GM12892 (cell line): ENCODE data around the gene PTPRH. TPM values are rescaled to one million over a fixed set of nuclear protein-coding genes. Genes with fewer than 3 reads are reported as not detected.

Source experiments
- DNase-seq: peaks from one replicate; pipeline ENCODE4 v3.0.0; 2011; ENCODE audit not compliant: insufficient read length
- FAIRE-seq: peaks from 2 replicates; lab custom pipeline; 2011; peaks lifted over from hg19 to GRCh38; lab: Jason Lieb, UNC
- POLR2A ChIP-seq: IDR thresholded peaks from 2 replicates; pipeline ENCODE4 v1.6.1; 2011; ENCODE audit warnings: low read depth, low read length, control low read depth
- POLR2AphosphoS5 ChIP-seq: IDR thresholded peaks from 2 replicates; pipeline ENCODE4 v1.6.1; 2011; ENCODE audit warnings: low read depth, low read length, control low read depth
- TAF1 ChIP-seq: IDR thresholded peaks from 2 replicates; pipeline ENCODE4 v1.6.1; 2011; ENCODE audit warnings: low read depth, mild to moderate bottlenecking, control low read depth, low read length, borderline replicate concordance
- polyA plus RNA-seq: library from polyadenylated mRNA; unstranded; fragments of >200 nt; gene quantifications from one replicate; pipeline ENCODE4 v1.2.1, GENCODE V29; 2012; ENCODE audit warnings: missing spikeins, inconsistent platforms; ENCODE audit not compliant: missing spikeins

Gene PTPRH, protein sequence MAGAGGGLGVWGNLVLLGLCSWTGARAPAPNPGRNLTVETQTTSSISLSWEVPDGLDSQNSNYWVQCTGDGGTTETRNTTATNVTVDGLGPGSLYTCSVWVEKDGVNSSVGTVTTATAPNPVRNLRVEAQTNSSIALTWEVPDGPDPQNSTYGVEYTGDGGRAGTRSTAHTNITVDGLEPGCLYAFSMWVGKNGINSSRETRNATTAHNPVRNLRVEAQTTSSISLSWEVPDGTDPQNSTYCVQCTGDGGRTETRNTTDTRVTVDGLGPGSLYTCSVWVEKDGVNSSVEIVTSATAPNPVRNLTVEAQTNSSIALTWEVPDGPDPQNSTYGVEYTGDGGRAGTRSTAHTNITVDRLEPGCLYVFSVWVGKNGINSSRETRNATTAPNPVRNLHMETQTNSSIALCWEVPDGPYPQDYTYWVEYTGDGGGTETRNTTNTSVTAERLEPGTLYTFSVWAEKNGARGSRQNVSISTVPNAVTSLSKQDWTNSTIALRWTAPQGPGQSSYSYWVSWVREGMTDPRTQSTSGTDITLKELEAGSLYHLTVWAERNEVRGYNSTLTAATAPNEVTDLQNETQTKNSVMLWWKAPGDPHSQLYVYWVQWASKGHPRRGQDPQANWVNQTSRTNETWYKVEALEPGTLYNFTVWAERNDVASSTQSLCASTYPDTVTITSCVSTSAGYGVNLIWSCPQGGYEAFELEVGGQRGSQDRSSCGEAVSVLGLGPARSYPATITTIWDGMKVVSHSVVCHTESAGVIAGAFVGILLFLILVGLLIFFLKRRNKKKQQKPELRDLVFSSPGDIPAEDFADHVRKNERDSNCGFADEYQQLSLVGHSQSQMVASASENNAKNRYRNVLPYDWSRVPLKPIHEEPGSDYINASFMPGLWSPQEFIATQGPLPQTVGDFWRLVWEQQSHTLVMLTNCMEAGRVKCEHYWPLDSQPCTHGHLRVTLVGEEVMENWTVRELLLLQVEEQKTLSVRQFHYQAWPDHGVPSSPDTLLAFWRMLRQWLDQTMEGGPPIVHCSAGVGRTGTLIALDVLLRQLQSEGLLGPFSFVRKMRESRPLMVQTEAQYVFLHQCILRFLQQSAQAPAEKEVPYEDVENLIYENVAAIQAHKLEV
- polyA plus RNA-seq, result not detected

DNA sequence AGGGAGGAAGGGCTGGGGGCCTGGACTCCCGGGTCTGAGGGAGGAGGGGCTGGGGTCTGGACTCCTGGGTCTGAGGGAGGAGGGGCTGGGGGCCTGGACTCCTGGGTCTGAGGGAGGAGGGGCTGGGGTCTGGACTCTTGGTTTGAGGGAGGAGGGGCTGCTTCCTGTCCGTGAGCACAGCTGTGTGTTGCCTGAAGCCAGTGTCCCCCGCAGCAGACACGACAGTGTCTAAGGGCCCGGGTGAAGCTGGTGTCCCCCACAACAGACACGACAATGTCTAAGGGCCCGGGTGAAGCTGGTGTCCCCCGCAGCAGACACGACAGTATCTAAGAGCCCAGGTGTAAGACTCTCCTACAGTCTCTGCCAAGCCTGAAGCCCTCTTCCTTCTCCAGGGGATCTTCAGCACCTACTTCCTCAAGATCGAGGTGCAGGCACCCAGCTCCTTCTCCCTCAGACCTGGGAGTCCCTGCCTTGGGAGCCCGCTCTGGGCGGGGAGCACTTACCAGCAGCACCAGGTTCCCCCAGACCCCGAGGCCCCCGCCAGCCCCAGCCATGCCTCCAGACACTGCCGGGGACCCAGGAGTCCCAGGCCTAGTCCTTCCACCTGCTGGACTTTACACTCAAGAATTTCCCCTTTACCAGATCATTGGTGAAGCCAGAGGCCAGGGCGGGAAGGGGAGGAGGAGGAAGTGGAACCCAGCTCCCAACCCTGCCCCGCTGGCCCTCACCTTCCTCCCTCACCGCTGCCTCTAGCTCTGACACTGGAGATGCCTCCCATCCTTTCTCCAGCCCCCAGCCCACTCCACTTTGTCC lies at the start of gene PTPRH:
TSS of gene PTPRH (minus strand) at position 622 of the 813 bp plus-strand sequence. CDS start at position 554, 68 bp downstream.
- DNase-seq, result no peak
- TF ChIP-seq TAF1 (no peak), POLR2A (no peak), POLR2AphosphoS5 (no peak)
- no peak for FAIRE-seq

GRCh38 chr19:55258476-55258827 lies 49.2 kb upstream of the PTPRH start:
- no peak for DNase-seq
- FAIRE-seq, result no peak
- TF ChIP-seq POLR2AphosphoS5 (no peak), TAF1 (no peak), POLR2A (no peak)

- no peak for FAIRE-seq
- DNase-seq, result no peak
- TF ChIP-seq POLR2AphosphoS5 (no peak), TAF1 (no peak), POLR2A (no peak)
These were observed 48.4 kb upstream of the PTPRH start for GRCh38 chr19:55257461-55258420.

GRCh38 chr19:55256562-55257460 lies 47.5 kb upstream of the PTPRH start:
- DNase-seq, result no peak
- no peak for FAIRE-seq
- TF ChIP-seq POLR2AphosphoS5, result no peak; the same call in 1 of the 2 replicates
- TF ChIP-seq POLR2A, result no peak
- no peak for TF ChIP-seq TAF1

DNA sequence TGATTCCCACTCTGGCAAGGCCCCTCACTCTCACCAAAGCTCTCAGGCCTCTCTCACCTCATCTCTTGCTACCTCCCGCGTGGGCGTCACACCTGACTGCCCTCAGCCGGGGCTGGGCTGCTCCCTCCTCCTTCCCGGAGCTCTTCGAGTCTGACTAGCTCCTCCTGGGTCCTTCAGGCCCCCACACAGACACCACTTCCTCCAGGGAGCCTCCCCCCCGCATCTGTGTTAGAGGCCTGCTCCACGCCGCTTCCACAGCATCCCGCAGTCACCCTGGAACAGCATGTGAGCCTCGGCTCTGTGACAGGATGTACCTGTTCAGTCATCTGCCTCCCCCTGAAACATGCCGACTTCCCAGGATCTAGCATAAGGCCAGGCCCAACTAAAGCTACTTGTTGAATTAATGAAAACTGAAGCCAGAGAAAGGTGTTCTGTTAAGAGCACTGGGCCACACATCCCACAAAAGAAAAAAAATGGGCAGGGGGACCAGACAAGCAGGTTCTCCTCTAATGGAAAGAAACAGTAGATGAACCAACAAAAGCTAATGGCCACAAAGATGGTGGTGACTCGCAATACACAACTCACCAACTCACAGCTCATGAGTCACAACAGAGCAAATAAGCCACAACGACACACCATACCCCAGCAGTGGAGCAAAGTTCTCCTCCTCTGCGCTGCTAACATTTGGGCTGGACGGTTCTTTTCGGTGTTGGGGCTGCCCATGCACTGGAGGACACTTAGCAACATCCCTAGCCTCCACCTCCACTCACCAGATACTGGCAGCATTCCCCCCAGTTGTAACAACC lies 46.5 kb upstream of the PTPRH start:
- FAIRE-seq (peak; percentile 79), DNase-seq (no peak)
- TF ChIP-seq POLR2AphosphoS5 (no peak), TAF1 (no peak), POLR2A (no peak; the same call in 1 of the 2 replicates)

DNA sequence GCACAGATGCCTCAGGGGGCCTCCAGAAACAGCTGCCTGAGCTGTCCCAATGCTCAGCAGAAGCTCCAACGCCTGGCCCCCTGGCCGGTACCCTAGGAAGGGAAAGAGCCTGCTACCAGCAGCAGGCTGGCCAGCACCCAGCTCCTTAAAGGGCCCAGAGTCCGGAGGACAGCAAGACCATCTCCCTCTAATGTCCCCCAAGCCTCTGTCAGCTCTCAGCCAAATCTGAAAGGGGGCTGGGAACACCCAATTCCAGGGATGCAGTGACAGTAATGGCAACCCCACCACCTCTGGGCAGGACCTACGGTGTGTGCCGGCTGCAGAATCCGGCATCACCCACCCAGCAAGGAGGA lies 45.3 kb upstream of the PTPRH start:
- DNase-seq (no peak), FAIRE-seq (no peak)
- TF ChIP-seq TAF1 (no peak), POLR2A (no peak), POLR2AphosphoS5 (no peak)

DNA sequence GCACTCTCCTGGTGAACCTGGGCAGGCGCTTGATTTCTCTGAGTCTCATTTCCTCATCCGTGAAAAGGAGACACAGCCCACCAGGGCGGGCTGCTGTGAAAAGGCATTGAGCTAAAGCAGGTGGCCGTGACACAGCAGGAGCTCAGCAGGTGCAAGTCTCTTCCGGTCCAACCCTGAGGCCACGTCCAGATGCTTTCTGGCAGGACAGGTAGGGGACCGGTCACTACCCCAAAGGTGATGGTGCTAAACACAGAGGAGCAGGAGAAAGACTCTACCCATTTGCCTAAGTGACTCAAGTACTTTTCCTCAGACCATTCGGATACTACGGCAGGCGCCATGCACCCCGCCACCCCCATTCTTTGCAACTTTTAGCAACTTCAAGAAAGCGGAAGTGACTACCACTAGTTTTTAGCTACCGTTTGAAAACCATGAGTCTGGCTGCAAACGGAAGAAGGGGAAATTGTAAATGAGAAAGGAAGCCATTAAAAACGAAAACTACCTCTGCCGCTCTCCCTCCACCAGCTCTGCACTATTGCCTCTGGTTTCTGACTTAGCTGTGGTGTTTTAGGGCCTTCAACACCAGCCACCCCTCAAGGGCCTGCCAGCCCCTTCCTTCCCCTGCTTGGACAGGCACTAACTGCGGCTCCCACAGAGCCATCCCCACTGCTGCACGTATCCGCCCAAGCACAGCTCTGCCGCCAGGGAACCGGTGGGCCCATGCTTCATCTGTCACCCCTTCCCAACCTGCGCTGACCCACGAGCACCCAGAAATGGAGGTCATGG lies 44.7 kb upstream of the PTPRH start:
- DNase-seq (peak; percentile 69), FAIRE-seq (peak; percentile 90)
- TF ChIP-seq POLR2A (no peak; the same call in 1 of the 2 replicates), TAF1 (peak; percentile 51), POLR2AphosphoS5 (peak; percentile 83)
